Measurements from ENCODE around the gene LRRIQ3. TPM values are rescaled to one million over a fixed set of nuclear protein-coding genes. Genes with fewer than 3 reads are reported as not detected.

LRRIQ3 gene
- total RNA-seq, 6 experiments from 2014 or later: 0.33 to 2.3 (median 0.68) TPM; not detected in 1

DNA sequence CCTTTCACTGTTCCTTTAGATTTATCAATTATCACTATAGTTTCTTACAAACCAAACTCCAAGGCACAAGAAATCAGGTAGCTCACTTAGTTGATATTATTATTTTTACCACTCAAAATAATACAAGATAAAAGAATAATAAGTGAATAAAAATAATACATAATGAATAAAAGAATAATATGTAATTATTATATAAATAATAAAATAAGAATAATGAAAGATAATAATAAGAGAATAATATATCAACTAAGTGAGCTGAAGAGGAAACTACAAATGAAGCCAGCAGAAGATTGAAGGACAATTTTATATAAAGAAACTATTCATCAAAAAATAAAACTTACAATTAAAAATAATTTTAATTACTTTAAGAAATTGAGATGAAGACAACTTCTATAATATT is 90.6 kb downstream of the LRRIQ3 start:
- no peak for DNase-seq
- intact Hi-C loops (cut with DNase I): no loop called here

GRCh38 chr1:74091371-74091770 is 106.6 kb downstream of the LRRIQ3 start:
- intact Hi-C loops (cut with DNase I): no loop called here
- no peak for TF ChIP-seq POLR2A (IDR thresholded peaks at IDR 0.05)
- TF ChIP-seq CTCF (IDR thresholded peaks at IDR 0.05): no peak
- Histone ChIP-seq H3K27me3 (no peaks in the 10 kb centered on the region), H3K4me3 (no peak overlapping the region), H3K36me3 (no peaks in the 10 kb centered on the region), H3K4me1 (no peaks in the 10 kb centered on the region), H3K9me3 (no peaks in the 10 kb centered on the region), H3K27ac (no peak overlapping the region)
- DNase-seq (no peak), ATAC-seq (no peak)
- WGBS (ENCODE audit: insufficient coverage, low coverage, low lambda C conversion rate, missing lambda C conversion rate): 20% methylated on average over 1 of the region's 1 CpG

More for the DNA sequence above, 90.6 kb downstream of the LRRIQ3 start:
- H3K9me3 ChIP-seq: no peaks in the 10 kb centered on the region
- H3K4me1 ChIP-seq: no peaks in the 10 kb centered on the region
- TF ChIP-seq CTCF (IDR thresholded peaks at IDR 0.05): no peak
- no peak for TF ChIP-seq POLR2A (IDR thresholded peaks at IDR 0.05)
- no peak overlapping the region for H3K4me3 ChIP-seq
- ATAC-seq: no peak
- H3K27ac ChIP-seq: no peak overlapping the region
- no peaks in the 10 kb centered on the region for H3K36me3 ChIP-seq
- no peaks in the 10 kb centered on the region for H3K27me3 ChIP-seq

- Histone ChIP-seq H3K4me1 (no peaks in the 10 kb centered on the region), H3K27me3 (no peaks in the 10 kb centered on the region), H3K27ac (no peak overlapping the region), H3K36me3 (no peaks in the 10 kb centered on the region), H3K9me3 (no peaks in the 10 kb centered on the region), H3K4me3 (no peak overlapping the region)
- ATAC-seq (peak in 3 of 4 donors; percentile 39 to 49 (median 42)), DNase-seq (no peak)
- WGBS (ENCODE audit: insufficient coverage, low coverage, low lambda C conversion rate, missing lambda C conversion rate): 44% methylated on average over 1 of the region's 1 CpG
- intact Hi-C loops (cut with DNase I): no loop called here
- no peak for TF ChIP-seq POLR2A (IDR thresholded peaks at IDR 0.05)
- TF ChIP-seq CTCF (IDR thresholded peaks at IDR 0.05): no peak
Measured at GRCh38 chr1:74083128-74083527, 114.8 kb downstream of the LRRIQ3 start.

GRCh38 chr1:74065081-74065480 is 132.9 kb downstream of the LRRIQ3 start:
- TF ChIP-seq POLR2A (IDR thresholded peaks at IDR 0.05): no peak
- no peak for TF ChIP-seq CTCF (IDR thresholded peaks at IDR 0.05)
- H3K4me1 ChIP-seq: no peaks in the 10 kb centered on the region
- DNase-seq: no peak
- ATAC-seq: no peak
- H3K9me3 ChIP-seq: no peaks in the 10 kb centered on the region
- H3K36me3 ChIP-seq: no peaks in the 10 kb centered on the region
- no peak overlapping the region for H3K4me3 ChIP-seq
- intact Hi-C loops (cut with DNase I): no loop called here
- H3K27me3 ChIP-seq: no peaks in the 10 kb centered on the region
- no peak overlapping the region for H3K27ac ChIP-seq

DNA sequence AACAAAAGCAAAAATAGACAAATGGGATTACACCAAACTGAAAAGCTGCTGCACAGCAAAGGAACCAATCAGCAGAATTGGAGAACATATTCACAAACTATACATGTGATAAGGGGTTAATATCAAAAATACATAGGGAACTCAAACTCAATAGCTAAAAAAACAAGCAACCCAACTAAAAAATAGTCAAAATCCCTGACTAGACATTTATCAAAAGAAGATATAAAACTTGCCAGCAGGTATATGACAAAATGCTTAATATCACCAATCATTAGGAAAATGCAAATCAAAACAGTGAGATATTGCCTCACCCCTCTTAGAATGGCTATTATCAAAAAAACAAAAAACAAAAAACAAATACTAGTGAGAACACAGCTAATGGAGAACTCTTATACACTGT is 140.3 kb downstream of the LRRIQ3 start:
- H3K4me3 ChIP-seq: no peak overlapping the region
- ATAC-seq (no peak), DNase-seq (no peak)
- no peaks in the 10 kb centered on the region for H3K27me3 ChIP-seq
- H3K4me1 ChIP-seq: no peaks in the 10 kb centered on the region
- no peaks in the 10 kb centered on the region for H3K36me3 ChIP-seq
- no peak for TF ChIP-seq POLR2A (IDR thresholded peaks at IDR 0.05)
- TF ChIP-seq CTCF (IDR thresholded peaks at IDR 0.05): no peak
- H3K9me3 ChIP-seq: no peaks in the 10 kb centered on the region
- no peak overlapping the region for H3K27ac ChIP-seq
- intact Hi-C loops (cut with DNase I): no loop called here

Data from right lobe of liver (tissue), 6 donors.